ENCODE results near the gene OR8A1.

Gene OR8A1

GRCh38 chr11:124543145-124543544, 26.7 kb upstream of the OR8A1 start:
- no peak for TF ChIP-seq CTCF (IDR thresholded peaks at IDR 0.05)

- TF ChIP-seq CTCF (IDR thresholded peaks at IDR 0.05), result no peak
Measured at GRCh38 chr11:124543554-124543953, 26.2 kb upstream of the OR8A1 start, which contains the start of gene OR8B12. OR8B12 (minus strand) TSS chr11:124543654; CDS start chr11:124543654, 0 bp downstream.

- no peak for TF ChIP-seq CTCF (IDR thresholded peaks at IDR 0.05)
Measured at GRCh38 chr11:124551189-124551588, 18.6 kb upstream of the OR8A1 start.

GRCh38 chr11:124551987-124552386, 17.8 kb upstream of the OR8A1 start:
- TF ChIP-seq CTCF (IDR thresholded peaks at IDR 0.05), result no peak

- no peak for TF ChIP-seq CTCF (IDR thresholded peaks at IDR 0.05)
Measured at GRCh38 chr11:124556828-124557227, 13.0 kb upstream of the OR8A1 start.

- no peak for TF ChIP-seq CTCF (IDR thresholded peaks at IDR 0.05)
Measured at GRCh38 chr11:124570160-124570559, 363 bp downstream of the OR8A1 start.

- TF ChIP-seq CTCF (IDR thresholded peaks at IDR 0.05), result no peak
Measured at GRCh38 chr11:124577716-124578427, 8.1 kb downstream of the OR8A1 start.

- no peak for TF ChIP-seq CTCF (IDR thresholded peaks at IDR 0.05)
Measured at GRCh38 chr11:124578761-124579160, 9.0 kb downstream of the OR8A1 start.

Data from LNCAP (cell line).